Measurements from ENCODE around the gene PER1. TPM values are rescaled to one million over a fixed set of nuclear protein-coding genes. Genes with fewer than 3 reads are reported as not detected.
A peak's percentile ranks its signal among the peaks of the same experiment; 100 is the strongest.

Gene PER1
- total RNA-seq, 6 donors from 2014 or later, result 112 to 358 (median 288) TPM

GRCh38 chr17:8186446-8186786 is 34.2 kb upstream of the PER1 start:
- Histone ChIP-seq H3K36me3 (no peaks in the 10 kb centered on the region), H3K4me3 (peak overlapping the region; percentile 53 to 80 (median 69)), H3K9me3 (no peaks in the 10 kb centered on the region), H3K4me1 (peaks cover 24 to 47% (median 31%) of the 10 kb centered on the region in 4 donors), H3K27me3 (no peaks in the 10 kb centered on the region), H3K27ac (peak overlapping the region; percentile 97 to 99 (median 98))
- DNase-seq (no peak), ATAC-seq (ENCODE audit: low FRiP score in 2 of 2) (no peak)
- 0 to 1% methylated on average over 3 to 23 of the region's 23 CpGs for WGBS, 2 donors
- TF ChIP-seq POLR2A (IDR thresholded peaks at IDR 0.05), result peak in 2 of 4 donors; percentile 3 to 4
- no peak for TF ChIP-seq POLR2AphosphoS5 (IDR thresholded peaks at IDR 0.05)
- peak in 1 of 6 experiments; percentile 59 for TF ChIP-seq CTCF (IDR thresholded peaks at IDR 0.05)
- TF ChIP-seq EP300 (IDR thresholded peaks at IDR 0.05), result no peak

- Histone ChIP-seq H3K27me3 (no peaks in the 10 kb centered on the region), H3K4me1 (peaks cover 20 to 41% (median 26%) of the 10 kb centered on the region in 4 donors), H3K9me3 (no peaks in the 10 kb centered on the region), H3K4me3 (peak overlapping the region; percentile 53 to 80 (median 69)), H3K36me3 (no peaks in the 10 kb centered on the region), H3K27ac (peak overlapping the region; percentile 97 to 99 (median 98))
- peak; percentile 94 to 99 for DNase-seq
- TF ChIP-seq EP300 (IDR thresholded peaks at IDR 0.05) (no peak), POLR2AphosphoS5 (IDR thresholded peaks at IDR 0.05) (peak in 1 of 2 donors; percentile 68), CTCF (IDR thresholded peaks at IDR 0.05) (no peak), POLR2A (IDR thresholded peaks at IDR 0.05) (peak in 2 of 4 donors; percentile 70 to 73)
- WGBS, 2 donors, result 1% methylated on average over 24 to 44 of the region's 44 CpGs
- ATAC-seq (ENCODE audit: low FRiP score in 2 of 2), result peak; percentile 62 to 63
Measured at GRCh38 chr17:8185582-8186445, 33.6 kb upstream of the PER1 start.

- Histone ChIP-seq H3K4me1 (peaks cover 25 to 44% (median 29%) of the 10 kb centered on the region in 4 donors), H3K9me3 (no peaks in the 10 kb centered on the region), H3K4me3 (peak overlapping the region in 3 of 4 donors; percentile 64 to 74 (median 68)), H3K27me3 (no peaks in the 10 kb centered on the region), H3K36me3 (no peaks in the 10 kb centered on the region), H3K27ac (peak overlapping the region; percentile 75 to 92 (median 86))
- DNase-seq, result no peak
- TF ChIP-seq POLR2AphosphoS5 (IDR thresholded peaks at IDR 0.05) (no peak), POLR2A (IDR thresholded peaks at IDR 0.05) (no peak), EP300 (IDR thresholded peaks at IDR 0.05) (no peak), CTCF (IDR thresholded peaks at IDR 0.05) (no peak)
- no peak for ATAC-seq (ENCODE audit: low FRiP score in 2 of 2)
- WGBS, 2 donors, result 79 to 80% methylated on average over 19 of the region's 19 CpGs
Measured at GRCh38 chr17:8176998-8177731, 25.0 kb upstream of the PER1 start.

- Histone ChIP-seq H3K27ac (peak within 1 kb of the TSS; percentile 75 to 92 (median 86)), H3K4me3 (peak within 1 kb of the TSS; percentile 56 to 74 (median 66)), H3K4me1 (peaks cover 25 to 44% (median 29%) of the 10 kb centered on the region in 4 donors), H3K9me3 (no peaks in the 10 kb centered on the region), H3K36me3 (no peaks in the 10 kb centered on the region), H3K27me3 (no peaks in the 10 kb centered on the region)
- DNase-seq (peak; percentile 95 to 96), ATAC-seq (ENCODE audit: low FRiP score in 2 of 2) (peak; percentile 86 to 93)
- WGBS, 2 donors, result 3 to 16% methylated on average over 15 of the region's 56 CpGs
- TF ChIP-seq EP300 (IDR thresholded peaks at IDR 0.05) (no peak), POLR2A (IDR thresholded peaks at IDR 0.05) (peak in 3 of 4 donors; percentile 12 to 64 (median 33)), POLR2AphosphoS5 (IDR thresholded peaks at IDR 0.05) (peak; percentile 51 to 78), CTCF (IDR thresholded peaks at IDR 0.05) (peak in 3 of 6 experiments; percentile 9 to 10 (median 10))
Measured at GRCh38 chr17:8176197-8176940, 24.2 kb upstream of the PER1 start, which contains the start of gene TMEM107. Gene TMEM107 (minus strand): TSS chr17:8176380. CDS start chr17:8176286, 94 bp downstream.
